GM18868 (cell line): ENCODE data around the gene FAM149B1.
"Not testable (repeated sequence)": the region's sequence is repeated elsewhere in the genome, so short reads cannot be mapped to it uniquely, and the experiment has no call there.

Experiments
- ATAC-seq: cut with Tn5 transposase; IDR thresholded peaks from one replicate; pipeline ENCODE4 v1.9.1; 2021; ENCODE audit warnings: mild to moderate bottlenecking, moderate library complexity; ENCODE audit not compliant: unreplicated experiment

The FAM149B1 gene

GRCh38 chr10:73229567-73229966, 61.6 kb downstream of the FAM149B1 start:
- ATAC-seq, result no peak

- no peak for ATAC-seq
These were observed 65.0 kb downstream of the FAM149B1 start for GRCh38 chr10:73232887-73233286.

DNA sequence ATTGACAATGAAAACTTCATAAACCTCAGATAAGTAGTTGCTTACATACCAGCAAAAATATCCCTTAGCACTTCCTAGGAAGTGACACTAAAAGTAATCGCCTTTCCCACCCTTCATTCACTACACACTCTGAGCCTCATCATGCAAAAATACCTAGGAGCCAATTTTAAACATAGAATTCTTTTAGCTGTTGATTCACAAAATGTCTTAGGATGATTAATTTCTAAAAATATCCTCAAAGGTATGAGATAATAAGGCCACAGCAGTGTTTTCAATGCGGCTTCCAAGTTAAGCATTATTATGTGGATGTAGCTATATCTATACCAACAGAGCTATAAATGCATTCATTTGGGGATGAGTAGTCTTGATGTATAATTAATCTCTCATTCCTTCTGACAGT, 66.0 kb downstream of the FAM149B1 start:
- no peak for ATAC-seq

DNA sequence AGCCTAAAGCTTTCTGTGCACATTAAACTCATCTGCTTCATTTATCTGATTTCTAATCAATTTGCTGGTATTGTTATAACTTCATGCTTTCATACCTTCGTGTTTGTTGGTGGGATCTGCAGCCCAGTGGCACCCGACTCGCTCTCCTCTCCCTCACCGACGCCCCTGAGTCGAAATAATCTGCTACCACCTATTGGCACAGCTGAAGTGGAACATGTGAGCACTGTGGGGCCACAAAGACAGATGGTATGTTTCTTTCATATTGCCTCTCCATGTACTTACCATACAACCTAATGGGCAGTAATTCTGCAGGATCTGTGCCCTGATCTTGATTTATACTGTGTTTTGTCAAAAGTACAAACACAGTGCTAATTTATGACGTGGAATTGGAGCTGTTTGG, 66.8 kb downstream of the FAM149B1 start:
- ATAC-seq, result no peak

GRCh38 chr10:73238990-73239566, 71.2 kb downstream of the FAM149B1 start:
- no peak for ATAC-seq

DNA sequence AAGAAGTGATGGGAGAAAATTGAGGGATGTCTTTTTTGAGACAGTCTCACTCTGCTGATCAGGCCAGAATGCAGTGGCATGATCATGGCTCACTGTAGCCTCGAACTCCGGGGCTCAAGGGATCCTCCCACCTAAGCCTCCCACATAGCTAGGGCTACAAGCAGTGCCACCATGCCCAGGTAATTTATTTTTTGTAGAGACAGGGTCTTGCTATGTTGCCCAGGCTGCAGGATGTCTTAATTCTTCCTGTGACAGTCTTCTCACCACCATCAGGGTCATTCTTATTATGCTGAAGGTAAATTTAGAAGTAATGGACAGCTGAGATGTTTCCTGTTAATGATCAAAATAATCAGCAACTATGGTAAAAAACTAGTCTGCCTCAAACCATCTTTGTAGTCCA, 72.0 kb downstream of the FAM149B1 start:
- ATAC-seq, result no peak

- no peak for ATAC-seq
These were observed 77.1 kb downstream of the FAM149B1 start for GRCh38 chr10:73244866-73245477.

DNA sequence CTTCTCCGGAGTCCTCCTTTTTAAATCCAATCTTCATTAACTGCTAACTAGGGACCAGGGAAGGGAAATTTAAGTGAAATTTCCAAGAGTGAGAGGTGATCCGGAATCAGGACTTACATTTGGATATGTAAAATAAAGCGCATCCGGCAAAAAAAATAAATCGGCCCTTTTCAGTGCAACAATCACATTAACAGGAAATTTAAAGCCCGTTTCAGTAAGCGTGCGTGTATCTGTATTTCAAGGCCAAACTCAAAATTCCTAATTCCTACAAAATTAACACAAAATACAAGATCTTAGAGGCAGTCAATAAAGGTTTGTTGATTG, 78.4 kb downstream of the FAM149B1 start:
- ATAC-seq, result no peak

GRCh38 chr10:73246646-73247508, 79.0 kb downstream of the FAM149B1 start, which contains the start of gene DNAJC9:
Gene DNAJC9, minus strand, starts transcription at chr10:73247255. Its CDS starts 66 bp downstream, at chr10:73247189.
- peak; percentile 79 for ATAC-seq

DNA sequence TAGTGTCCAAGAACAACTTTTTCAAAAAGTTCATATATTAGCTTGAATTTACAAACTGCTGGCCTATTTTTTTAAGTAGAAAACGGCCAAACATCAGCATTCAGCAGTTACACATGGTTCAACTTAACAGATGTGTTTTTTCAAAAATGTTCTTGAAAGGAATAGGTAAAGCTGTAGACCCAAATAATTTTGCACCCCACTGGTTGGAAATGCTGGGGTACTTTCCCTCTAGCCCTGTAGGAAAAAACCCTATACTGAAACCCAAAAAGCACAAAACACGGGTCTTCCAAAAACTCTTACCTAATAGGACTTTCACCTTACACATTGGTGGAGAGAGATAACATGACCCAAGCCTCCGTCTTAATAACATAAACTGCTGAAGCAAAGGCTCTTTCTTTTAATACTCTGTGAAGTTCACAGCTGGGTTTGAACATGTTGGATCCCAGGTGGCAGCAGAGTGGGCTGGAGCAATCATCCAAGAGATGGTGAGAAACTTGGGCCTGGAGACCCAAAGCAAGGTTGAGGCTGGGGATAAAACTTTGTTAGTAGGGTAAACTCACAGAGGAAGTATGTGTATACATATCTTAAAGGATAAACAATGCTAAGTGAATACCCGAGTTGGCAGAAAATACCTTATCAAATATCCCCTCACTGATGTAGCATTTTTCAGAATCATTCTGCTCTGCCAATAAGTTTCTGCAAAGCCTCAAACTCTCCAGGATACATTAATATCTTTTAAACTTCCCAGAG, 79.8 kb downstream of the FAM149B1 start:
- ATAC-seq, result no peak

- ATAC-seq, result no peak
These were observed 80.4 kb downstream of the FAM149B1 start for GRCh38 chr10:73248259-73248724.

GRCh38 chr10:73251683-73252444, 83.9 kb downstream of the FAM149B1 start:
- ATAC-seq, result no peak

- peak; percentile 79 for ATAC-seq
These were observed 84.7 kb downstream of the FAM149B1 start, which contains the start of gene MRPS16 for GRCh38 chr10:73252445-73253224. Gene MRPS16, minus strand, starts transcription at chr10:73252644. Its CDS starts 162 bp downstream, at chr10:73252482.

GRCh38 chr10:73253225-73253555, 85.3 kb downstream of the FAM149B1 start:
- ATAC-seq, result no peak

DNA sequence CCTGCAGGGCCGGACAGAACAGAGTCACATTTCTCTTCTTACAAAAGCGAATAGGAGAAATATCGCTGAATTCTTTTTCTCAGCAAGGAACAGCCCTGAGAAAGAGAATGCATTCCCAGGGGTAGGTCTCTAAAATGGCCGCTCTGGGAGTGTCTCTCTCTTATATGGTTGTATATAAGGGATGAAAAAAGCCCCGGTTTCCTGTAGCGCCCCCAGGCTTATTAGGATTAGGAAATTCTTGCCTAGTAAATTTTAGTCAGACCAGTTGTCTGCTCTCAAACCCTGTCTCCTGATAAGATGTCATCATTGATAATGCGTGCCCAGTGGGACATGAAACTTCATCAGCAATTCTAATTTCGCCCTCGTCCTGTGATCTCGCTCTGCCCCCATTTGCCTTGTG, 90.7 kb downstream of the FAM149B1 start:
- ATAC-seq, result not testable (repeated sequence)

- ATAC-seq, result no peak
These were observed 93.6 kb downstream of the FAM149B1 start for GRCh38 chr10:73261362-73261995.

- no peak for ATAC-seq
These were observed 94.3 kb downstream of the FAM149B1 start for GRCh38 chr10:73262105-73262730.

DNA sequence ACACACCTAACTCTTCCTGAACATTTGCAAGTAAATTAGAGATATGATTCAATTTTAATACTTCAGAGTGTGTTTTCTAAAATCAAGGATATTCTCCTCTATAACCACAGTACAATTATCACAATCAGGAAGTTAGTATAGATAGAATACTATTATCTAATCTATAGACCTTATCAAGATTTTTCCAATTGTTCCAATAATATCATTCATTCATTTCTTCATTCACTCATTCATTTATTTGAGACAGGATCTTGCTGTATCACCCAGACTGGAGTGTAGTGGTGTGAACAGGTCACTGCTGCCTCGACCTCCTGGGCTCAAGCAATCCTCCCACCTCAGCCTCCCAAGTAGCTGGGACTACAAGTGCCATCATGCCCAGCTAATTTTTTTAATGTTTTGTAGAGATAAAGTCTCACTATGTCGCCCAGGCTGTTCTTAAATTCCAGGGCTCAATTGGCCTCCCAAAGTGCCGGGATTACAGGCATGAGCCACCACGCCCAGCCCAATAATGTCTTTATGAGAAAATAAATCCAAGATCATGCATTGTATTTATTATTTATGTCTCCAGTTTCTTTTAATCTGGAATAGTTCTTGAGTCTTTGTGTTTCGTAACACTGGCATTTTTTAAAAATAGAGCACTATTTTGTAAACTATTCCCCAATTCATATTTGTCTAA, 95.1 kb downstream of the FAM149B1 start:
- no peak for ATAC-seq
